WTC11 (cell line): ENCODE measurements around the gene CCER1. TPM values are rescaled to one million over a fixed set of nuclear protein-coding genes. Genes with fewer than 3 reads are reported as not detected.

Experiments used
- ATAC-seq: fragments of 200-7000 bp; cut with Tn5 transposase; 2 replicates; pipeline ENCODE4 v1.10.0; 2021; ENCODE audit warnings: mild to moderate bottlenecking, moderate library complexity
- CTCF ChIA-PET: fragments of 300-600 bp; sonication (Branson Sonifier 250); formaldehyde crosslinking; loops from one replicate; lab custom pipeline; 2021; ENCODE audit warnings: antibody characterized with exemption; lab: Charles Lee
- POLR2A ChIA-PET: fragments of 350-600 bp; sonication (Branson Sonifier 250); formaldehyde crosslinking; loops from one replicate; lab custom pipeline; 2021; ENCODE audit warnings: antibody characterized with exemption; lab: Charles Lee
- DNase-seq: peaks from one replicate; pipeline ENCODE4 v3.0.0; 2021; ENCODE audit warnings: low spot score
- H3K27ac Mint-ChIP-seq: 2 replicates; pipeline ENCODE4 v1.8.0; 2021; ENCODE audit warnings: mixed read lengths
- H3K27me3 Mint-ChIP-seq: 2 replicates; pipeline ENCODE4 v1.8.0; 2021; ENCODE audit warnings: low read depth, mild to moderate bottlenecking, moderate library complexity, mixed read lengths
- H3K36me3 Mint-ChIP-seq: 2 replicates; pipeline ENCODE4 v1.8.0; 2021; ENCODE audit warnings: mixed read lengths
- H3K4me1 Mint-ChIP-seq: 2 replicates; pipeline ENCODE4 v1.8.0; 2022; ENCODE audit warnings: mixed read lengths
- H3K4me3 Mint-ChIP-seq: 2 replicates; pipeline ENCODE4 v1.8.0; 2021; ENCODE audit warnings: mild to moderate bottlenecking, moderate library complexity, mixed read lengths
- H3K9me3 Mint-ChIP-seq: 2 replicates; pipeline ENCODE4 v1.8.0; 2021; ENCODE audit warnings: mixed read lengths
- CREM ChIP-seq: sonication (generic); formaldehyde crosslinking; IDR thresholded peaks from 2 replicates; pipeline ENCODE4 v1.8.1; 2022; ENCODE audit warnings: mild to moderate bottlenecking, missing genetic modification reagents, moderate library complexity
- FOXJ3 ChIP-seq: sonication (generic); formaldehyde crosslinking; IDR thresholded peaks from 2 replicates; pipeline ENCODE4 v1.9.0; 2021; ENCODE audit warnings: missing genetic modification reagents, mild to moderate bottlenecking, borderline replicate concordance
- HMGA2 ChIP-seq: fragments of 250-450 bp; sonication (Bioruptor Pico); IDR thresholded peaks from 2 replicates; pipeline ENCODE4 v1.4.0; 2021; ENCODE audit warnings: mild to moderate bottlenecking, moderate library complexity
- JUN ChIP-seq: sonication (generic); formaldehyde crosslinking; IDR thresholded peaks from 2 replicates; pipeline ENCODE4 v1.8.0; 2023; ENCODE audit warnings: mild to moderate bottlenecking, missing genetic modification reagents
- MXD4 ChIP-seq: fragments of 250-450 bp; sonication (Bioruptor Pico); IDR thresholded peaks from 2 replicates; pipeline ENCODE4 v1.8.0; 2021; ENCODE audit warnings: mild to moderate bottlenecking, moderate library complexity, borderline replicate concordance
- NFATC4 ChIP-seq: fragments of 250-450 bp; sonication (Bioruptor Pico); IDR thresholded peaks from 2 replicates; pipeline ENCODE4 v1.9.0; 2021; ENCODE audit warnings: mild to moderate bottlenecking
- NR1H2 ChIP-seq: sonication (generic); formaldehyde crosslinking; IDR thresholded peaks from 2 replicates; pipeline ENCODE4 v1.9.0; 2021; ENCODE audit warnings: mild to moderate bottlenecking, moderate library complexity, missing genetic modification reagents
- NR2C2 ChIP-seq: sonication (generic); formaldehyde crosslinking; IDR thresholded peaks from 2 replicates; pipeline ENCODE4 v1.8.0; 2022; ENCODE audit warnings: mild to moderate bottlenecking, missing genetic modification reagents
- PRRX2 ChIP-seq: fragments of 250-450 bp; sonication (Bioruptor Pico); IDR thresholded peaks from 2 replicates; pipeline ENCODE4 v1.8.0; 2021; ENCODE audit warnings: mild to moderate bottlenecking
- RORB ChIP-seq: fragments of 250-450 bp; sonication (Bioruptor Pico); IDR thresholded peaks from 2 replicates; pipeline ENCODE4 v1.9.0; 2021; ENCODE audit warnings: mild to moderate bottlenecking
- TCF7 ChIP-seq: sonication (generic); formaldehyde crosslinking; IDR thresholded peaks from 2 replicates; pipeline ENCODE4 v1.8.0; 2022; ENCODE audit warnings: mild to moderate bottlenecking, low read depth, missing genetic modification reagents, moderate library complexity
- TEAD1 ChIP-seq: sonication (generic); formaldehyde crosslinking; IDR thresholded peaks from 2 replicates; pipeline ENCODE4 v1.8.0; 2022; ENCODE audit warnings: mild to moderate bottlenecking, missing genetic modification reagents
- TEAD4 ChIP-seq: sonication (generic); formaldehyde crosslinking; IDR thresholded peaks from 2 replicates; pipeline ENCODE4 v1.8.0; 2022; ENCODE audit warnings: mild to moderate bottlenecking, missing genetic modification reagents
- TP53 ChIP-seq: sonication (generic); formaldehyde crosslinking; IDR thresholded peaks from 2 replicates; pipeline ENCODE4 v1.8.1; 2023; ENCODE audit warnings: mild to moderate bottlenecking, missing genetic modification reagents
- ZNF121 ChIP-seq: sonication (generic); formaldehyde crosslinking; IDR thresholded peaks from 2 replicates; pipeline ENCODE4 v1.8.0; 2023; ENCODE audit warnings: missing genetic modification reagents
- ZNF138 ChIP-seq: sonication (generic); formaldehyde crosslinking; conservative IDR thresholded peaks from 2 replicates; pipeline ENCODE4 v1.8.1; 2022; ENCODE audit warnings: mild to moderate bottlenecking, moderate library complexity, missing genetic modification reagents
- ZNF416 ChIP-seq: fragments of 250-450 bp; sonication (Bioruptor Pico); IDR thresholded peaks from 2 replicates; pipeline ENCODE4 v1.9.0; 2021; ENCODE audit warnings: mild to moderate bottlenecking, inconsistent platforms
- total RNA-seq: library from RNA; stranded (reverse); gene quantifications from 3 replicates; pipeline ENCODE4 v1.2.3, GENCODE V29; 2021
- TF ChIP-seq, protein P1 (sequence below): fragments of 200-600 bp; IDR thresholded peaks from 2 replicates; pipeline ENCODE4 v1.8.0; 2022; ENCODE audit warnings: antibody characterized with exemption
- TF ChIP-seq, protein P2 (sequence below): sonication (generic); formaldehyde crosslinking; IDR thresholded peaks from 2 replicates; pipeline ENCODE4 v1.8.0; 2022; ENCODE audit warnings: missing genetic modification reagents
- TF ChIP-seq, protein P3 (sequence below): sonication (generic); formaldehyde crosslinking; IDR thresholded peaks from 2 replicates; pipeline ENCODE4 v1.8.1; 2023; ENCODE audit warnings: mild to moderate bottlenecking, missing genetic modification reagents
- TF ChIP-seq, protein P4 (sequence below): sonication (generic); formaldehyde crosslinking; IDR thresholded peaks from 2 replicates; pipeline ENCODE4 v1.8.0; 2023; ENCODE audit warnings: missing genetic modification reagents
- TF ChIP-seq, protein P5 (sequence below): fragments of 250-450 bp; sonication (Bioruptor Pico); IDR thresholded peaks from 2 replicates; pipeline ENCODE4 v1.9.0; 2021; ENCODE audit warnings: mild to moderate bottlenecking

Gene CCER1
- total RNA-seq, 1 experiment from 2014 or later: not detected

DNA sequence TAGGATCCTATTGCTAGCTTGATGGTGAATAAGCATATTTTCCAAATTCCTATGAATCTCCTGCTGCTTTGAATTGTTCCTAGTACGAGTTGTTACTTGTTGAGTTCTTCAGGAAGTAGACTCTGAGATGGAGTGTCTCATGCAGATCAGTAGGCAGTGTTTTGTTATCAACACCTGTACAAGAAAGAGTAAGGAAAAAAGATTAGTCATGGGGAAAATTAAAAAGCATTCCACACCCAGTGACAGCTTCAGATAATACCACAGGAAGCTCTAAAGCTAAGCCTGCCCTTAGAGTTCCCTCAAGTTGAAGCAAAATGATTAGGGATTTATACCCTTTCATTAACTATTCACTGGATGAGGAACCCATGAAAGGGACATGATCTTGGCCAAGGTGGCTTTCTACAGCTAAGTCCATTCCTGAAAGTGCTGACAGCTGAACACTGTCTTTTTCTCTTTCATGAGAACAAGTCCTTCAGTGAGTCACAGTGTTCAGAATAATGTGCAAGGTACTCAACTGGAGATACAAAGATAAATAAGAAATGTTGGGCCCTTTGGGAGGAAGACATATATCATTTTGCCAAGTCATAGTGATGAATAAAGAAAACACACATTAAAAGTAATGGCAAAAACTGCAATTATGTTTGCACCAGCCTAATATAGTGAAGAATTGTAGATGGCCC, 49.1 kb downstream of the CCER1 start:
- ATAC-seq (no peak), DNase-seq (no peak)
- POLR2A ChIA-PET: no interaction called here
- Mint-ChIP-seq H3K27me3 (no peaks in the 10 kb centered on the region), H3K36me3 (no peaks in the 10 kb centered on the region), H3K9me3 (no peaks in the 10 kb centered on the region), H3K4me1 (no peaks in the 10 kb centered on the region), H3K27ac (no peak overlapping the region)
- CTCF ChIA-PET: interaction anchor here (1.2 kb wide), 1 partner anchor 39 kb away, joined by 3 read pairs; no protein-coding TSS in a partner anchor
- no peak for TF ChIP-seq ZNF138 (CRISPR knock-in tag)
- TF ChIP-seq NFATC4 (CRISPR knock-in tag): no peak
- no peak for TF ChIP-seq MXD4
- no peak for TF ChIP-seq PRRX2 (CRISPR knock-in tag)
- no peak for TF ChIP-seq JUN
- TF ChIP-seq, protein P1, sequence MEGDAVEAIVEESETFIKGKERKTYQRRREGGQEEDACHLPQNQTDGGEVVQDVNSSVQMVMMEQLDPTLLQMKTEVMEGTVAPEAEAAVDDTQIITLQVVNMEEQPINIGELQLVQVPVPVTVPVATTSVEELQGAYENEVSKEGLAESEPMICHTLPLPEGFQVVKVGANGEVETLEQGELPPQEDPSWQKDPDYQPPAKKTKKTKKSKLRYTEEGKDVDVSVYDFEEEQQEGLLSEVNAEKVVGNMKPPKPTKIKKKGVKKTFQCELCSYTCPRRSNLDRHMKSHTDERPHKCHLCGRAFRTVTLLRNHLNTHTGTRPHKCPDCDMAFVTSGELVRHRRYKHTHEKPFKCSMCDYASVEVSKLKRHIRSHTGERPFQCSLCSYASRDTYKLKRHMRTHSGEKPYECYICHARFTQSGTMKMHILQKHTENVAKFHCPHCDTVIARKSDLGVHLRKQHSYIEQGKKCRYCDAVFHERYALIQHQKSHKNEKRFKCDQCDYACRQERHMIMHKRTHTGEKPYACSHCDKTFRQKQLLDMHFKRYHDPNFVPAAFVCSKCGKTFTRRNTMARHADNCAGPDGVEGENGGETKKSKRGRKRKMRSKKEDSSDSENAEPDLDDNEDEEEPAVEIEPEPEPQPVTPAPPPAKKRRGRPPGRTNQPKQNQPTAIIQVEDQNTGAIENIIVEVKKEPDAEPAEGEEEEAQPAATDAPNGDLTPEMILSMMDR: no peak
- TF ChIP-seq TEAD4: no peak
- TF ChIP-seq, all 79 proteins: peak for 0
- no peak overlapping the region for H3K4me3 Mint-ChIP-seq

DNA sequence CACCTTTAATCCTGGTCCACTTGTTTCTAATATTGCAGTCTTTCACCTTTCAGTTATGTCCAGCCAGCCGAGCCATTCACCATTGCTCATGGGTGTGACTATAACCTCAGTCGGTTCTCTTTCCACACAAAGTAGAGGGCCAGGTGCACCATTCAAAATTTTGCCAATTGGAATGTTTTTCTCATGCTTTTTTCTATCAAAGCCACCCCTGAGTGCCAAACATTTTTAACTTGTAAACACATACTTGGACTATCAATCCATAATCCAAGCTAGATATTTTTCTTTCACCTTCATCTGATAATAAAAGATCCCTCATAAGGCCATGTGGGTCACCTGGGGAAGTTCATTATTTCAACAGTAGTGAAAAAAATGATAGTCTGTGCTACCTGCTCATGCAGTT, 52.4 kb downstream of the CCER1 start:
- no peak for ATAC-seq
- Mint-ChIP-seq H3K9me3 (no peaks in the 10 kb centered on the region), H3K4me1 (no peaks in the 10 kb centered on the region), H3K36me3 (no peaks in the 10 kb centered on the region), H3K27ac (no peak overlapping the region), H3K4me3 (no peak overlapping the region), H3K27me3 (no peaks in the 10 kb centered on the region)
- POLR2A ChIA-PET: no interaction called here
- DNase-seq: no peak
- CTCF ChIA-PET: no interaction called here
- TF ChIP-seq, protein P2, sequence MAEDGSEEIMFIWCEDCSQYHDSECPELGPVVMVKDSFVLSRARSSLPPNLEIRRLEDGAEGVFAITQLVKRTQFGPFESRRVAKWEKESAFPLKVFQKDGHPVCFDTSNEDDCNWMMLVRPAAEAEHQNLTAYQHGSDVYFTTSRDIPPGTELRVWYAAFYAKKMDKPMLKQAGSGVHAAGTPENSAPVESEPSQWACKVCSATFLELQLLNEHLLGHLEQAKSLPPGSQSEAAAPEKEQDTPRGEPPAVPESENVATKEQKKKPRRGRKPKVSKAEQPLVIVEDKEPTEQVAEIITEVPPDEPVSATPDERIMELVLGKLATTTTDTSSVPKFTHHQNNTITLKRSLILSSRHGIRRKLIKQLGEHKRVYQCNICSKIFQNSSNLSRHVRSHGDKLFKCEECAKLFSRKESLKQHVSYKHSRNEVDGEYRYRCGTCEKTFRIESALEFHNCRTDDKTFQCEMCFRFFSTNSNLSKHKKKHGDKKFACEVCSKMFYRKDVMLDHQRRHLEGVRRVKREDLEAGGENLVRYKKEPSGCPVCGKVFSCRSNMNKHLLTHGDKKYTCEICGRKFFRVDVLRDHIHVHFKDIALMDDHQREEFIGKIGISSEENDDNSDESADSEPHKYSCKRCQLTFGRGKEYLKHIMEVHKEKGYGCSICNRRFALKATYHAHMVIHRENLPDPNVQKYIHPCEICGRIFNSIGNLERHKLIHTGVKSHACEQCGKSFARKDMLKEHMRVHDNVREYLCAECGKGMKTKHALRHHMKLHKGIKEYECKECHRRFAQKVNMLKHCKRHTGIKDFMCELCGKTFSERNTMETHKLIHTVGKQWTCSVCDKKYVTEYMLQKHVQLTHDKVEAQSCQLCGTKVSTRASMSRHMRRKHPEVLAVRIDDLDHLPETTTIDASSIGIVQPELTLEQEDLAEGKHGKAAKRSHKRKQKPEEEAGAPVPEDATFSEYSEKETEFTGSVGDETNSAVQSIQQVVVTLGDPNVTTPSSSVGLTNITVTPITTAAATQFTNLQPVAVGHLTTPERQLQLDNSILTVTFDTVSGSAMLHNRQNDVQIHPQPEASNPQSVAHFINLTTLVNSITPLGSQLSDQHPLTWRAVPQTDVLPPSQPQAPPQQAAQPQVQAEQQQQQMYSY (CRISPR knock-in tag): no peak
- TF ChIP-seq CREM (CRISPR knock-in tag) (no peak), NR1H2 (CRISPR knock-in tag) (no peak), TEAD1 (CRISPR knock-in tag) (no peak), NR2C2 (CRISPR knock-in tag) (no peak), NFATC4 (CRISPR knock-in tag) (no peak), HMGA2 (no peak), TCF7 (CRISPR knock-in tag) (no peak), ZNF121 (CRISPR knock-in tag) (no peak), RORB (CRISPR knock-in tag) (no peak), TP53 (CRISPR knock-in tag) (no peak), ZNF416 (CRISPR knock-in tag) (no peak), FOXJ3 (CRISPR knock-in tag) (no peak)
- TF ChIP-seq, protein P3, sequence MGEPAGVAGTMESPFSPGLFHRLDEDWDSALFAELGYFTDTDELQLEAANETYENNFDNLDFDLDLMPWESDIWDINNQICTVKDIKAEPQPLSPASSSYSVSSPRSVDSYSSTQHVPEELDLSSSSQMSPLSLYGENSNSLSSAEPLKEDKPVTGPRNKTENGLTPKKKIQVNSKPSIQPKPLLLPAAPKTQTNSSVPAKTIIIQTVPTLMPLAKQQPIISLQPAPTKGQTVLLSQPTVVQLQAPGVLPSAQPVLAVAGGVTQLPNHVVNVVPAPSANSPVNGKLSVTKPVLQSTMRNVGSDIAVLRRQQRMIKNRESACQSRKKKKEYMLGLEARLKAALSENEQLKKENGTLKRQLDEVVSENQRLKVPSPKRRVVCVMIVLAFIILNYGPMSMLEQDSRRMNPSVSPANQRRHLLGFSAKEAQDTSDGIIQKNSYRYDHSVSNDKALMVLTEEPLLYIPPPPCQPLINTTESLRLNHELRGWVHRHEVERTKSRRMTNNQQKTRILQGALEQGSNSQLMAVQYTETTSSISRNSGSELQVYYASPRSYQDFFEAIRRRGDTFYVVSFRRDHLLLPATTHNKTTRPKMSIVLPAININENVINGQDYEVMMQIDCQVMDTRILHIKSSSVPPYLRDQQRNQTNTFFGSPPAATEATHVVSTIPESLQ (CRISPR knock-in tag): no peak
- TF ChIP-seq, protein P4, sequence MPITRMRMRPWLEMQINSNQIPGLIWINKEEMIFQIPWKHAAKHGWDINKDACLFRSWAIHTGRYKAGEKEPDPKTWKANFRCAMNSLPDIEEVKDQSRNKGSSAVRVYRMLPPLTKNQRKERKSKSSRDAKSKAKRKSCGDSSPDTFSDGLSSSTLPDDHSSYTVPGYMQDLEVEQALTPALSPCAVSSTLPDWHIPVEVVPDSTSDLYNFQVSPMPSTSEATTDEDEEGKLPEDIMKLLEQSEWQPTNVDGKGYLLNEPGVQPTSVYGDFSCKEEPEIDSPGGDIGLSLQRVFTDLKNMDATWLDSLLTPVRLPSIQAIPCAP (CRISPR knock-in tag): no peak
- TF ChIP-seq, protein P5, sequence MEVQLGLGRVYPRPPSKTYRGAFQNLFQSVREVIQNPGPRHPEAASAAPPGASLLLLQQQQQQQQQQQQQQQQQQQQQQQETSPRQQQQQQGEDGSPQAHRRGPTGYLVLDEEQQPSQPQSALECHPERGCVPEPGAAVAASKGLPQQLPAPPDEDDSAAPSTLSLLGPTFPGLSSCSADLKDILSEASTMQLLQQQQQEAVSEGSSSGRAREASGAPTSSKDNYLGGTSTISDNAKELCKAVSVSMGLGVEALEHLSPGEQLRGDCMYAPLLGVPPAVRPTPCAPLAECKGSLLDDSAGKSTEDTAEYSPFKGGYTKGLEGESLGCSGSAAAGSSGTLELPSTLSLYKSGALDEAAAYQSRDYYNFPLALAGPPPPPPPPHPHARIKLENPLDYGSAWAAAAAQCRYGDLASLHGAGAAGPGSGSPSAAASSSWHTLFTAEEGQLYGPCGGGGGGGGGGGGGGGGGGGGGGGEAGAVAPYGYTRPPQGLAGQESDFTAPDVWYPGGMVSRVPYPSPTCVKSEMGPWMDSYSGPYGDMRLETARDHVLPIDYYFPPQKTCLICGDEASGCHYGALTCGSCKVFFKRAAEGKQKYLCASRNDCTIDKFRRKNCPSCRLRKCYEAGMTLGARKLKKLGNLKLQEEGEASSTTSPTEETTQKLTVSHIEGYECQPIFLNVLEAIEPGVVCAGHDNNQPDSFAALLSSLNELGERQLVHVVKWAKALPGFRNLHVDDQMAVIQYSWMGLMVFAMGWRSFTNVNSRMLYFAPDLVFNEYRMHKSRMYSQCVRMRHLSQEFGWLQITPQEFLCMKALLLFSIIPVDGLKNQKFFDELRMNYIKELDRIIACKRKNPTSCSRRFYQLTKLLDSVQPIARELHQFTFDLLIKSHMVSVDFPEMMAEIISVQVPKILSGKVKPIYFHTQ (CRISPR knock-in tag): no peak
